ENCODE results near the gene CHPT1.

GRCh38 chr12:101719566-101719965 lies 22.1 kb downstream of the CHPT1 start:
- TF ChIP-seq, protein P1, sequence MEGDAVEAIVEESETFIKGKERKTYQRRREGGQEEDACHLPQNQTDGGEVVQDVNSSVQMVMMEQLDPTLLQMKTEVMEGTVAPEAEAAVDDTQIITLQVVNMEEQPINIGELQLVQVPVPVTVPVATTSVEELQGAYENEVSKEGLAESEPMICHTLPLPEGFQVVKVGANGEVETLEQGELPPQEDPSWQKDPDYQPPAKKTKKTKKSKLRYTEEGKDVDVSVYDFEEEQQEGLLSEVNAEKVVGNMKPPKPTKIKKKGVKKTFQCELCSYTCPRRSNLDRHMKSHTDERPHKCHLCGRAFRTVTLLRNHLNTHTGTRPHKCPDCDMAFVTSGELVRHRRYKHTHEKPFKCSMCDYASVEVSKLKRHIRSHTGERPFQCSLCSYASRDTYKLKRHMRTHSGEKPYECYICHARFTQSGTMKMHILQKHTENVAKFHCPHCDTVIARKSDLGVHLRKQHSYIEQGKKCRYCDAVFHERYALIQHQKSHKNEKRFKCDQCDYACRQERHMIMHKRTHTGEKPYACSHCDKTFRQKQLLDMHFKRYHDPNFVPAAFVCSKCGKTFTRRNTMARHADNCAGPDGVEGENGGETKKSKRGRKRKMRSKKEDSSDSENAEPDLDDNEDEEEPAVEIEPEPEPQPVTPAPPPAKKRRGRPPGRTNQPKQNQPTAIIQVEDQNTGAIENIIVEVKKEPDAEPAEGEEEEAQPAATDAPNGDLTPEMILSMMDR (IDR thresholded peaks at IDR 0.05 in 4 of 5, conservative IDR thresholded peaks at IDR 0.05 in 1 of 5): no peak
- TF ChIP-seq POLR2A (IDR thresholded peaks at IDR 0.05): no peak

Data from gastrocnemius medialis (tissue), 4 donors.